Naive thymus-derived CD4-positive, alpha-beta T cell (primary cell): ENCODE results near the gene DPP6. TPM values are rescaled to one million over a fixed set of nuclear protein-coding genes. Genes with fewer than 3 reads are reported as not detected.

Experiments used
- ATAC-seq: fragments of 150-1000 bp; cut with Tn5 transposase; 2 replicates; pipeline ENCODE4 v1.10.0; 2021; ENCODE audit warnings: mild to moderate bottlenecking, moderate library complexity
- CTCF ChIA-PET: fragments of 350-600 bp; sonication (Branson Sonifier 250); formaldehyde crosslinking; loops from one replicate; lab custom pipeline; 2021; ENCODE audit warnings: antibody characterized with exemption; lab: Charles Lee
- POLR2A ChIA-PET: fragments of 350-600 bp; sonication (Branson Sonifier 250); formaldehyde crosslinking; loops from one replicate; lab custom pipeline; 2021; ENCODE audit warnings: antibody characterized with exemption, inconsistent platforms; lab: Charles Lee
- DNase-seq, 9 donors: peaks; one replicate each; pipeline versions ENCODE4 v3.0.0 to v3.0.0-alpha.2; 2020 to 2022; ENCODE audit warnings: mixed read lengths in 1 of 9
- H3K27ac ChIP-seq: one replicate; pipeline ENCODE4 v1.7.0; 2013; ENCODE audit warnings: mild to moderate bottlenecking, low read depth, low read length, moderate library complexity
- H3K27me3 ChIP-seq, 2 donors: one replicate each; pipeline ENCODE4 v1.7.0; 2013; ENCODE audit warnings: low read length in 2 of 2, mild to moderate bottlenecking in 2 of 2, moderate library complexity in 2 of 2; ENCODE audit not compliant: control insufficient read depth in 2 of 2, insufficient read depth in 2 of 2
- H3K36me3 ChIP-seq, 3 experiments: 1 replicate in 2 of 3; 2 replicates in 1 of 3; pipeline ENCODE4 v1.7.0; 2013; ENCODE audit warnings: low read length in 3 of 3, mild to moderate bottlenecking in 3 of 3, moderate library complexity in 1 of 3; ENCODE audit not compliant: insufficient read depth in 3 of 3, control insufficient read depth in 2 of 3
- H3K4me1 ChIP-seq, 2 donors: one replicate each; pipeline ENCODE4 v1.7.0; 2013; ENCODE audit warnings: low read length in 2 of 2, mild to moderate bottlenecking in 2 of 2, moderate library complexity in 1 of 2; ENCODE audit not compliant: control insufficient read depth in 2 of 2, insufficient read depth in 2 of 2
- H3K4me3 ChIP-seq: 2 replicates; pipeline ENCODE4 v1.7.0; 2013; ENCODE audit warnings: mild to moderate bottlenecking, low read length
- H3K9me3 ChIP-seq, 3 experiments: 1 replicate in 2 of 3; 2 replicates in 1 of 3; pipeline ENCODE4 v1.7.0; 2013; ENCODE audit warnings: low read length in 3 of 3; ENCODE audit not compliant: control insufficient read depth in 2 of 3
- H3K27ac Mint-ChIP-seq, 9 donors: one replicate each; pipeline ENCODE4 v1.8.0; 2020 to 2022; ENCODE audit warnings: mixed read lengths in 9 of 9, mild to moderate bottlenecking in 8 of 9, moderate library complexity in 5 of 9, inconsistent platforms in 2 of 9
- H3K27me3 Mint-ChIP-seq, 5 donors: one replicate each; pipeline ENCODE4 v1.8.0; 2021 to 2022; ENCODE audit warnings: mixed read lengths in 5 of 5, mild to moderate bottlenecking in 1 of 5
- H3K36me3 Mint-ChIP-seq, 5 donors: one replicate each; pipeline ENCODE4 v1.8.0; 2020 to 2022; ENCODE audit warnings: mixed read lengths in 5 of 5, mild to moderate bottlenecking in 3 of 5, inconsistent platforms in 1 of 5
- H3K4me1 Mint-ChIP-seq, 7 donors: one replicate each; pipeline ENCODE4 v1.8.0; 2020 to 2022; ENCODE audit warnings: mixed read lengths in 7 of 7, mild to moderate bottlenecking in 3 of 7, inconsistent platforms in 1 of 7
- H3K4me3 Mint-ChIP-seq, 10 donors: one replicate each; pipeline ENCODE4 v1.8.0; 2020 to 2022; ENCODE audit warnings: mild to moderate bottlenecking in 10 of 10, mixed read lengths in 10 of 10, moderate library complexity in 6 of 10, inconsistent platforms in 2 of 10
- H3K9me3 Mint-ChIP-seq, 11 donors: one replicate each; pipeline ENCODE4 v1.8.0; 2020 to 2022; ENCODE audit warnings: mixed read lengths in 11 of 11, mild to moderate bottlenecking in 4 of 11, inconsistent platforms in 1 of 11, moderate library complexity in 1 of 11
- intact Hi-C, 2 donors: fragments of 100-400 bp; cut with micrococcal nuclease; formaldehyde crosslinking; loops; one replicate each; pipeline ENCODE4 v1.15.1; 2023
- polyA plus RNA-seq, 2 donors: library from polyadenylated mRNA; unstranded; fragments of 300-500 nt; fragmentation: Illumina TruSeq; gene quantifications; one replicate each; pipeline ENCODE4 v1.2.3, GENCODE V29; 2021
- total RNA-seq, 6 experiments: library from RNA in 5 of 6; stranded (reverse) in 5 of 6; gene quantifications; 1 replicate in 5 of 6; 2 replicates in 1 of 6; pipeline ENCODE4 v1.2.3 and lab custom pipeline; 2021 to 2026

Gene DPP6
- total and polyA plus RNA-seq, 7 experiments from 2014 or later, result not detected

DNA sequence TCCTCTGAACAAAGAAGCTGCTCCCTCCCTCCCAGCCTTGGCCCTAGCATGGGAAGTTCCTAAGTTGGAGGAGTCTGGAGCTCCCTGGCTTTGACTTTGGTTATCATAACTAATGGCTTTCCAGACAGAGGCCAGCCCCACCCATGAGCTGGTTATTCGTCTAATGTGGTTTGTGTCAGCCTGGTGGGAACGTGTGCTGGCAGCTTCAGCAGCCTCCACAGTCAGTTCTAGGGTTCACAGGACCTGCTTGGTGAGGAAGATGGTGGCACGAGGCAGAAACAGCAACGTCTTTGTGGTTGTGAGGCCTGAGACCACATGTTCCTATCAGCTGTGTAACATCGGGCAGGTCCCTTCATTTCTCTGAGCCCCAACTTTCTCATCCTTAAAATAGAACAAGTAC, 847.7 kb downstream of the DPP6 start:
- H3K9me3 ChIP-seq, result no peaks in the 10 kb centered on the region
- intact Hi-C loops, result no loop called here
- H3K27me3 ChIP-seq, result no peaks in the 10 kb centered on the region
- no peak for ATAC-seq
- Mint-ChIP-seq H3K27ac (no peak overlapping the region), H3K4me3 (no peak overlapping the region), H3K27me3 (peaks cover 0 to 21% (median 4%) of the 10 kb centered on the region in 5 donors), H3K9me3 (no peaks in the 10 kb centered on the region), H3K36me3 (no peaks in the 10 kb centered on the region), H3K4me1 (no peaks in the 10 kb centered on the region)
- ChIA-PET CTCF (no interaction called here), POLR2A (no interaction called here)
- no peaks in the 10 kb centered on the region for H3K4me1 ChIP-seq
- H3K27ac ChIP-seq, result no peak overlapping the region
- no peak overlapping the region for H3K4me3 ChIP-seq
- H3K36me3 ChIP-seq, result no peaks in the 10 kb centered on the region
- no peak for DNase-seq

DNA sequence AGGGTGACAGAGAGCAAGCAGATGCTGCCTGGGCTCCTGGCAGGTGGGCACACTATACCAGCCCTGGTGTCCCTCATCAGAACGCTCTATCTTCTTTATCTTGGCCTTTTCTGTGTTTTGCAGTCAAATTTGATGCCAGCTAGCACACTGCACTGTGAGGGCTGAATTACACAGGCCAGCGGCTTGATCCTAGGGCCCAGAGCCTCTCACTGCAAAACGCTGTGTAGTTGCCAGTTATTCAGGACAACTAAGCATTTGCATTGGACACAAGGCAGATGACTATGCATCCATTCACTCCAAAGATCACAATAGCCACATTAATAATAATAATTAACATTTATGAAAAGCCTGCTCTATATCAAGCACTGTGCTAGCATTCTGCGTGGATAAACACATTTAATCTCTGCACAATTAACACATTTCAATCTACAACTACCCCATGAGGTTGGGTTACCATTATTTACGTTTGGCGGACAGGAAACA, 850.4 kb downstream of the DPP6 start:
- no peaks in the 10 kb centered on the region for H3K9me3 ChIP-seq
- no peaks in the 10 kb centered on the region for H3K27me3 ChIP-seq
- Mint-ChIP-seq H3K36me3 (no peaks in the 10 kb centered on the region), H3K9me3 (no peaks in the 10 kb centered on the region), H3K4me3 (no peak overlapping the region), H3K27me3 (peaks cover 0 to 23% (median 4%) of the 10 kb centered on the region in 5 donors), H3K4me1 (no peaks in the 10 kb centered on the region), H3K27ac (no peak overlapping the region)
- DNase-seq (no peak), ATAC-seq (no peak)
- H3K4me1 ChIP-seq, result no peaks in the 10 kb centered on the region
- intact Hi-C loops, result no loop called here
- no peak overlapping the region for H3K4me3 ChIP-seq
- ChIA-PET POLR2A (no interaction called here), CTCF (interaction anchor here (1.1 kb wide), 1 partner anchor 284 kb away, joined by 3 read pairs; no protein-coding TSS in a partner anchor)
- no peaks in the 10 kb centered on the region for H3K36me3 ChIP-seq
- no peak overlapping the region for H3K27ac ChIP-seq

DNA sequence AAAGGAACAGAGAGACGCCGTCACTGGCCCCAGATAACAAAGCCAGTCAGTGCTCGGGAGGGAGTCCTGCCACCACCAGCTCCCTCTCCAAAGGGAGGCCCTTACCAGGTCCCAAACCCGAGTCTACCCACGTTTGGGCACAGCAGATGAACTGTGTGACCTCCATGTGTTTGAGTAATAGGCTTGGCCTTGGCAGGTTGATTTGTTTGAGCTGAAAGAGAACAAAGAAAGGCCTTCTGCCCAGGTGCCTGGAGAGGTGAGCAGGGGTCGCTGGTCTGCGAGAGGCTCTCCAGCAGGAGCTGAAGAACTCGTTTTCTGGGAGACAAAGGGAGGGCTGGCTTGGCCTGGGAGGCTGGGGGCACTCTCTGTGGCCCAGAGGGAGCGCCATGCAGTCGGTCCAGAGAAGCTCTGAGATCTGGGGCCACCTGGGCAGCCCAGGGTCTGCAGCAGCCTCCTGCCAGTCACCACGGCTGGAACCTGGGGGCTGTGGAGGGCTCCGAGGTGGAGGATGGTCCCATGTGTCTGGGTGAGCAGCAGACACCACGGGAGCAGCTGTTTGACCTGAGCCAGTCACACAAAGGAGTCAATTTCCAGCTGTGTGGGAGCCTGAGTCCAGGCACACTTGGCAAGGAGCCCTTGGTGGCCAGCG, 851.0 kb downstream of the DPP6 start:
- intact Hi-C loops, result no loop called here
- Mint-ChIP-seq H3K4me3 (no peak overlapping the region), H3K27ac (no peak overlapping the region), H3K36me3 (no peaks in the 10 kb centered on the region), H3K27me3 (peaks cover 0 to 18% (median 4%) of the 10 kb centered on the region in 5 donors), H3K4me1 (peaks cover 0 to 3% (median 0%) of the 10 kb centered on the region in 7 donors), H3K9me3 (peaks cover 0 to 1% (median 0%) of the 10 kb centered on the region in 11 donors)
- no peak for ATAC-seq
- ChIA-PET CTCF (interaction anchor here (1.1 kb wide), 1 partner anchor 284 kb away, joined by 3 read pairs; no protein-coding TSS in a partner anchor), POLR2A (no interaction called here)
- no peaks in the 10 kb centered on the region for H3K4me1 ChIP-seq
- no peak overlapping the region for H3K4me3 ChIP-seq
- no peak overlapping the region for H3K27ac ChIP-seq
- H3K9me3 ChIP-seq, result no peaks in the 10 kb centered on the region
- no peaks in the 10 kb centered on the region for H3K36me3 ChIP-seq
- no peak for DNase-seq
- no peaks in the 10 kb centered on the region for H3K27me3 ChIP-seq

DNA sequence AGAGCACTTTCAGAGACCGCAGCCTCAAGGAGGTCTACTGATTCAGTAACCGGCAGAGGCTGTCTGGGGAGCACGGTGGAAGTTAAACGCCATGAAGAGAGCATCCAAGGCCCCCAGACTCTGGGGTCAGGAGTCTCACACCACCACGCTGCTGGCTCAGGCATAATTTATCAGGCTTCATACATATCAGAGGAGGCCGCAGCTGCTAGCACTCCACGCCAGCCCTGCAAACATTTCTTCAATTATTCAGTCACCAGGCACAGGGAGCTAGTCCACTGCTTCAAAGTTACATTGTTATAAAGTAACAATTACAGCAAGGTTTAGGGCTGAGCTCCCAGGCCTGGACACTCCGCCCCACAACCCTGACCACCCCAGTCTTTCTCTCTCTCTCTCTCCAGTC, 852.9 kb downstream of the DPP6 start:
- no peaks in the 10 kb centered on the region for H3K36me3 ChIP-seq
- no peaks in the 10 kb centered on the region for H3K9me3 ChIP-seq
- H3K9me3 Mint-ChIP-seq, result peaks cover 0 to 1% (median 0%) of the 10 kb centered on the region in 11 donors
- H3K27me3 Mint-ChIP-seq, result peaks cover 0 to 18% (median 10%) of the 10 kb centered on the region in 5 donors
- H3K36me3 Mint-ChIP-seq, result no peaks in the 10 kb centered on the region
- intact Hi-C loops, result no loop called here
- no peak overlapping the region for H3K27ac ChIP-seq
- no peak overlapping the region for H3K27ac Mint-ChIP-seq
- H3K27me3 ChIP-seq, result no peaks in the 10 kb centered on the region
- ChIA-PET CTCF (no interaction called here), POLR2A (no interaction called here)
- DNase-seq (no peak), ATAC-seq (no peak)
- H3K4me1 ChIP-seq, result no peaks in the 10 kb centered on the region
- H3K4me3 Mint-ChIP-seq, result no peak overlapping the region
- H3K4me3 ChIP-seq, result no peak overlapping the region
- H3K4me1 Mint-ChIP-seq, result peaks cover 0 to 4% (median 0%) of the 10 kb centered on the region in 7 donors

DNA sequence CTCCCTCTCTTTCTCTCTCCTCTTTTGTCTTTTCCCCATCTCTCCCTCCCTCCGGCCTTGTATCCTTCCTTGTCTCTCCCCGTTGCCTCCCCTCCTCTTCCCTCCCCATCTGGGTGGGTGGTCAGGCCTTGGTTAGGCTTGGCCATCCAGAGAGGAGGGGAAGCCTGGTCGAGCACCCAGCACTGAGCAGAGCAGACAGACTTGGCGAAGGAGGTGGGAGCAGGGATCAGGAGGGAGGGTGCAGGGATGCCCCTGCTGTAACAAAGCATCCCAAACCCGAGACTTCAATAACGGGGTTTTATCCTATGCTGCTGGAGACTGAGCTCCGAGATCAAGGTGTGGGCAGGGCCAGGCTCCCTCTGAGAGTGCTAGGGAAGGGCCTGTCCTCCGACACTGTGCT, 853.4 kb downstream of the DPP6 start:
- no peak for DNase-seq
- Mint-ChIP-seq H3K27ac (no peak overlapping the region), H3K4me3 (no peak overlapping the region), H3K9me3 (peaks cover 0 to 1% (median 0%) of the 10 kb centered on the region in 11 donors), H3K27me3 (peaks cover 0 to 18% (median 10%) of the 10 kb centered on the region in 5 donors), H3K36me3 (no peaks in the 10 kb centered on the region), H3K4me1 (peaks cover 0 to 4% (median 0%) of the 10 kb centered on the region in 7 donors)
- no peaks in the 10 kb centered on the region for H3K27me3 ChIP-seq
- no peaks in the 10 kb centered on the region for H3K4me1 ChIP-seq
- H3K36me3 ChIP-seq, result no peaks in the 10 kb centered on the region
- intact Hi-C loops, result no loop called here
- CTCF ChIA-PET, result no interaction called here
- H3K4me3 ChIP-seq, result no peak overlapping the region
- no peaks in the 10 kb centered on the region for H3K9me3 ChIP-seq
- ATAC-seq, result no peak
- POLR2A ChIA-PET, result no interaction called here
- H3K27ac ChIP-seq, result no peak overlapping the region

DNA sequence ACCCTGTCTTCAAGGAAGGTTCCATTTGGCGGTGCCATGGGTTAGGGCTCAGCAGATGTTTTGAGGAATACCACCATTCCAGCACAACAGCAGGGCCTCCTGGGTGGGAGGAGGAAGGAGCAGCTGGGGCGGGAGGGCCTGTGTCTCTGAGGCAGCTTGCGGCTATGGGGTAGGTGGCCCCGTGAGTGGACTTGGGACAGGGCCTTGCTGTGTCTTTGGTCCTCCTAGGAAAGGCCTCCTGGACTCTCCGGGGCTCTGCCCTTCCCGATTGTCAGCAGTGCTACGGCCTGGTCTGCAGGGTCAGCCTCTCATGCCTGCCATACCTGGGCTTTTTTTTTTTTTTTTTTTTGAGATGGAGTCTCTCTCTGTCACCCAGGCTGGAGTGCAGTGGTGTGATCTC, 854.0 kb downstream of the DPP6 start:
- Mint-ChIP-seq H3K4me1 (peaks cover 0 to 4% (median 0%) of the 10 kb centered on the region in 7 donors), H3K27ac (no peak overlapping the region), H3K4me3 (no peak overlapping the region), H3K27me3 (peaks cover 0 to 18% (median 10%) of the 10 kb centered on the region in 5 donors), H3K36me3 (peaks cover 0 to 1% (median 0%) of the 10 kb centered on the region in 5 donors), H3K9me3 (peaks cover 0 to 7% (median 2%) of the 10 kb centered on the region in 11 donors)
- ChIA-PET CTCF (no interaction called here), POLR2A (no interaction called here)
- Histone ChIP-seq H3K9me3 (no peaks in the 10 kb centered on the region), H3K27me3 (no peaks in the 10 kb centered on the region), H3K27ac (no peak overlapping the region), H3K4me3 (no peak overlapping the region), H3K36me3 (no peaks in the 10 kb centered on the region), H3K4me1 (no peaks in the 10 kb centered on the region)
- no peak for ATAC-seq
- no peak for DNase-seq
- intact Hi-C loops, result no loop called here
